H1 (cell line): ENCODE data around the gene TMEM51. TPM values are rescaled to one million over a fixed set of nuclear protein-coding genes. Genes with fewer than 3 reads are reported as not detected.

Experiments
- CTCF ChIA-PET: fragments of 300-600 bp; sonication (Branson Sonifier 250); formaldehyde crosslinking; loops from one replicate; lab custom pipeline; 2021; ENCODE audit not compliant: partially characterized antibody; lab: Charles Lee
- POLR2A ChIA-PET: fragments of 300-600 bp; sonication (Branson Sonifier 250); formaldehyde crosslinking; loops from one replicate; lab custom pipeline; 2021; ENCODE audit warnings: inconsistent platforms; ENCODE audit not compliant: partially characterized antibody; lab: Charles Lee
- DNase-seq, 2 experiments: peaks; one replicate each; pipeline versions ENCODE4 v3.0.0 to v3.0.0-alpha.2; 2010 to 2022; ENCODE audit warnings: low spot score in 2 of 2, low read depth in 1 of 2, mixed read lengths in 1 of 2
- FAIRE-seq: peaks from 2 replicates; lab custom pipeline; 2011; peaks lifted over from hg19 to GRCh38; lab: Jason Lieb, UNC
- H2AFZ ChIP-seq: 2 replicates; pipeline ENCODE4 v1.8.1; 2012; ENCODE audit warnings: low read length, inconsistent platforms
- H2AK5ac ChIP-seq: 2 replicates; pipeline ENCODE4 v1.6.1; 2013; ENCODE audit warnings: low read depth, low read length
- H2BK120ac ChIP-seq: replicated peaks from 2 replicates; pipeline ENCODE3; 2013; ENCODE audit warnings: low read depth, low read length, inconsistent platforms
- H2BK12ac ChIP-seq: 2 replicates; pipeline ENCODE4 v1.6.1; 2013; ENCODE audit warnings: low read depth, low read length
- H2BK15ac ChIP-seq: 2 replicates; pipeline ENCODE4 v1.6.1; 2013; ENCODE audit warnings: low read length
- H2BK20ac ChIP-seq: 2 replicates; pipeline ENCODE4 v1.6.1; 2013; ENCODE audit warnings: low read length
- H2BK5ac ChIP-seq: 2 replicates; pipeline ENCODE4 v1.6.1; 2013; ENCODE audit warnings: low read depth, low read length
- H3K14ac ChIP-seq: 2 replicates; pipeline ENCODE4 v1.6.1; 2013; ENCODE audit warnings: inconsistent platforms; ENCODE audit not compliant: insufficient read length
- H3K18ac ChIP-seq: 2 replicates; pipeline ENCODE4 v1.6.1; 2013; ENCODE audit warnings: low read length; ENCODE audit errors: extremely low read depth
- H3K23ac ChIP-seq: 2 replicates; pipeline ENCODE4 v1.6.1; 2013; ENCODE audit warnings: inconsistent platforms; ENCODE audit not compliant: insufficient read length
- H3K23me2 ChIP-seq: 2 replicates; pipeline ENCODE4 v1.6.1; 2013; ENCODE audit warnings: low read depth, low read length
- H3K27ac ChIP-seq: 2 replicates; pipeline ENCODE4 v1.6.1; 2011; ENCODE audit warnings: low read depth, low read length, inconsistent platforms
- H3K27me3 ChIP-seq, 4 experiments: replicated peaks in 1 of 4; 1 replicate in 1 of 4; 2 replicates in 3 of 4; pipeline versions ENCODE4 v1.6.1 to v1.8.1; 2011 to 2013; ENCODE audit warnings: low read length in 3 of 4, mild to moderate bottlenecking in 3 of 4, inconsistent platforms in 2 of 4, mixed read lengths in 2 of 4, moderate library complexity in 1 of 4; ENCODE audit not compliant: control insufficient read depth in 3 of 4, insufficient read depth in 3 of 4; ENCODE audit errors: extremely low read depth in 1 of 4
- H3K36me3 ChIP-seq, 4 experiments: 2 replicates each; pipeline versions ENCODE4 v1.6.1 to v1.8.1; 2011 to 2013; ENCODE audit warnings: mild to moderate bottlenecking in 4 of 4, low read length in 3 of 4, moderate library complexity in 2 of 4, control low read depth in 1 of 4, inconsistent platforms in 1 of 4; ENCODE audit not compliant: insufficient read depth in 4 of 4, control insufficient read depth in 2 of 4
- H3K4ac ChIP-seq: replicated peaks from 2 replicates; pipeline ENCODE3; 2013; ENCODE audit warnings: low read length, low read depth, mixed read lengths, inconsistent platforms; ENCODE audit not compliant: insufficient read length
- H3K4me1 ChIP-seq, 4 experiments: replicated peaks in 1 of 4; 1 replicate in 1 of 4; 2 replicates in 3 of 4; pipeline versions ENCODE4 v1.6.1 to v1.8.1; 2011 to 2013; ENCODE audit warnings: low read length in 3 of 4, inconsistent platforms in 2 of 4, mixed read lengths in 1 of 4; ENCODE audit not compliant: insufficient read depth in 4 of 4, control insufficient read depth in 3 of 4
- H3K4me2 ChIP-seq, 2 experiments: 2 replicates each; pipeline versions ENCODE4 v1.6.1 to v1.8.1; 2011 to 2013; ENCODE audit warnings: low read depth in 2 of 2, low read length in 2 of 2, control low read depth in 1 of 2, inconsistent platforms in 1 of 2, mild to moderate bottlenecking in 1 of 2; ENCODE audit not compliant: insufficient read depth in 1 of 2
- H3K4me3 ChIP-seq, 4 experiments: fragments of 200-600, 300-600 bp in 1 of 4; sonication (generic), shearing (Covaris generic), sonication (Bioruptor Twin) in 1 of 4; 2 replicates each; pipeline versions ENCODE4 v1.5.1 to v1.8.1; 2011 to 2016; ENCODE audit warnings: low read length in 4 of 4, low read depth in 3 of 4, control low read depth in 2 of 4, inconsistent platforms in 2 of 4, mild to moderate bottlenecking in 2 of 4, mixed read lengths in 1 of 4, moderate library complexity in 1 of 4; ENCODE audit not compliant: insufficient read depth in 2 of 4; ENCODE audit errors: extremely low read depth in 1 of 4
- H3K56ac ChIP-seq: replicated peaks from 2 replicates; pipeline ENCODE3; 2013; ENCODE audit warnings: low read depth, mild to moderate bottlenecking, mixed read lengths, low read length, inconsistent platforms; ENCODE audit not compliant: insufficient read length
- H3K79me1 ChIP-seq: 2 replicates; pipeline ENCODE4 v1.6.1; 2013; ENCODE audit warnings: low read depth, low read length, control low read depth
- H3K79me2 ChIP-seq, 2 experiments: 2 replicates each; pipeline versions ENCODE4 v1.6.1 to v1.8.1; 2012 to 2013; ENCODE audit warnings: low read length in 2 of 2, mild to moderate bottlenecking in 2 of 2, inconsistent platforms in 1 of 2; ENCODE audit not compliant: insufficient read depth in 2 of 2, control insufficient read depth in 1 of 2
- H3K9ac ChIP-seq, 4 experiments: replicated peaks in 1 of 4; 1 replicate in 1 of 4; 2 replicates in 3 of 4; pipeline versions ENCODE4 v1.6.1 to v1.8.1; 2011 to 2013; ENCODE audit warnings: low read depth in 3 of 4, low read length in 3 of 4, control low read depth in 2 of 4, mild to moderate bottlenecking in 2 of 4, moderate library complexity in 2 of 4, inconsistent platforms in 1 of 4; ENCODE audit errors: extremely low read depth in 1 of 4
- H3K9me3 ChIP-seq, 2 experiments: 2 replicates each; pipeline versions ENCODE4 v1.6.1 to v1.8.1; 2012 to 2013; ENCODE audit warnings: mild to moderate bottlenecking in 2 of 2, moderate library complexity in 2 of 2, control low read depth in 1 of 2, inconsistent platforms in 1 of 2, low read depth in 1 of 2, low read length in 1 of 2, mixed read lengths in 1 of 2; ENCODE audit not compliant: insufficient read depth in 2 of 2
- H4K20me1 ChIP-seq, 2 experiments: replicated peaks in 1 of 2; 2 replicates each; pipeline versions ENCODE3 to v1.8.1; 2011 to 2013; ENCODE audit warnings: inconsistent platforms in 2 of 2, low read length in 2 of 2, mild to moderate bottlenecking in 1 of 2; ENCODE audit not compliant: insufficient read depth in 2 of 2, control insufficient read depth in 1 of 2
- H4K5ac ChIP-seq: 2 replicates; pipeline ENCODE4 v1.6.1; 2013; ENCODE audit warnings: low read length, low read depth, mixed read lengths, inconsistent platforms; ENCODE audit not compliant: insufficient read length
- H4K8ac ChIP-seq: 2 replicates; pipeline ENCODE4 v1.8.0; 2013; ENCODE audit warnings: mild to moderate bottlenecking, moderate library complexity, low read length, inconsistent platforms; ENCODE audit not compliant: insufficient read depth; ENCODE audit errors: extremely low read depth
- H4K91ac ChIP-seq: replicated peaks from 2 replicates; pipeline ENCODE3; 2013; ENCODE audit warnings: low read length, mixed read lengths, inconsistent platforms; ENCODE audit not compliant: insufficient read length
- CBX5 ChIP-seq: fragments of 300-800, 300-1000 bp; sonication (generic); IDR thresholded peaks from 2 replicates; pipeline ENCODE4 v1.7.1; 2016; ENCODE audit warnings: antibody characterized with exemption, low read length, low read depth
- MAX ChIP-seq: IDR thresholded peaks from 2 replicates; pipeline ENCODE4 v1.6.1; 2012; ENCODE audit warnings: inconsistent platforms
- WGBS, 2 experiments: shearing (Covaris generic) in 1 of 2; methylation state at CpG; one replicate each; pipeline versions ENCODE4 v1.1.6 to v1.1.7; 2013 to 2015; ENCODE audit warnings: low lambda C conversion rate in 2 of 2, mixed read lengths in 2 of 2, inconsistent platforms in 1 of 2, low coverage in 1 of 2, missing lambda C conversion rate in 1 of 2; ENCODE audit not compliant: insufficient replicate concordance in 2 of 2, insufficient coverage in 1 of 2, insufficient read length in 1 of 2; ENCODE audit errors: extremely low coverage in 1 of 2, missing lambda C conversion rate in 1 of 2; 5-methylcytosine and 5-hydroxymethylcytosine counted together
- polyA plus RNA-seq, 7 experiments: library from polyadenylated mRNA; depleted of rRNA in 3 of 7; stranded (reverse) in 5 of 7; unstranded in 2 of 7; fragments of >200 nt in 5 of 7; fragments of 200-250 nt in 2 of 7; gene quantifications; 1 replicate in 5 of 7; 2 replicates in 1 of 7; 4 replicates in 1 of 7; pipeline versions ENCODE4 v1.2.1 to v1.2.3, GENCODE V29; 2011 to 2013; ENCODE audit warnings: missing spikeins in 2 of 7, mixed read lengths in 2 of 7
- total RNA-seq: library from RNA; stranded (reverse); fragmentation: NEBNext Ultra II Directional; extraction: Animal tissue kit (Norgen Biotek cat#: 25700); gene quantifications from 2 replicates; pipeline ENCODE4 v1.2.1, GENCODE V29; 2021

The TMEM51 gene
- total and polyA plus RNA-seq, 2 of the 8 experiments (the other 6 are each of a cell fraction or from before 2014, with no cell fraction given), result 9.9 to 10.7 TPM

- no peak overlapping the region for H4K8ac ChIP-seq
- H4K20me1 ChIP-seq, result peaks cover 0 to 3% of the 10 kb centered on the region in 2 experiments
- peaks cover 0 to 19% of the 10 kb centered on the region in 2 experiments; a peak in 1 of 4 replicates for H3K79me2 ChIP-seq
- no peak overlapping the region for H2AFZ ChIP-seq
- no peaks in the 10 kb centered on the region for H3K9me3 ChIP-seq
- H2BK120ac ChIP-seq, result no peak overlapping the region
- peak overlapping the region; percentile 43; the same call in 1 of the 2 replicates for H2BK12ac ChIP-seq
- H2BK15ac ChIP-seq, result peak overlapping the region; percentile 92; the same call in 1 of the 2 replicates
- no peak overlapping the region; the same call in 1 of the 2 replicates for H2BK20ac ChIP-seq
- POLR2A ChIA-PET, result interaction anchor here (1.1 kb wide), 1 partner anchor 11 kb away, joined by 3 read pairs; no protein-coding TSS in a partner anchor
- H3K23me2 ChIP-seq, result no peaks in the 10 kb centered on the region
- no peak overlapping the region for H3K4me3 ChIP-seq
- peaks cover 6 to 32% (median 14%) of the 10 kb centered on the region in 4 experiments; a peak in 6 of 7 replicates for H3K4me1 ChIP-seq
- WGBS, 2 experiments, result 88% methylated on average over 9 of the region's 9 CpGs; no CpG with 5 or more reads in 1 of the 2 experiments
- no peak overlapping the region for H4K91ac ChIP-seq
- TF ChIP-seq MAX (no peak), CBX5 (no peak)
- no peak overlapping the region for H3K9ac ChIP-seq
- H2BK5ac ChIP-seq, result 0 out of 2 replicates have a peak overlapping the region, but pooled peaks have one; percentile 78
- H3K14ac ChIP-seq, result no peak overlapping the region
- H3K18ac ChIP-seq, result 0 out of 2 replicates have a peak overlapping the region, but pooled peaks have one; percentile 19
- no peak overlapping the region for H3K23ac ChIP-seq
- CTCF ChIA-PET, result interaction anchor here (0.8 to 2.9 kb wide), 7 partner anchors 8 to 44 kb away, joined by 3 to 9 read pairs (median 6); no protein-coding TSS in a partner anchor
- no peak for DNase-seq
- H3K79me1 ChIP-seq, result no peaks in the 10 kb centered on the region
- H3K56ac ChIP-seq, result no peak overlapping the region
- FAIRE-seq, result no peak
- peaks cover 0 to 2% (median 0%) of the 10 kb centered on the region in 4 experiments; a peak in 1 of 8 replicates for H3K36me3 ChIP-seq
- 0 out of 2 replicates have a peak overlapping the region, but pooled peaks have one; percentile 56 for H2AK5ac ChIP-seq
- no peak overlapping the region for H3K4me2 ChIP-seq
- H3K27ac ChIP-seq, result no peak overlapping the region
- no peaks in the 10 kb centered on the region for H3K27me3 ChIP-seq
- H4K5ac ChIP-seq, result no peak overlapping the region
- no peak overlapping the region for H3K4ac ChIP-seq
Observed at GRCh38 chr1:15195420-15196052, 42.0 kb downstream of the TMEM51 start.
